GM12878 (cell line): Measurements from ENCODE around the gene MAP1LC3A.

Experiments
- BRCA1 ChIP-seq: IDR thresholded peaks from 2 replicates; pipeline ENCODE4 v1.6.1; 2011; ENCODE audit warnings: low read depth, low read length, improper control_type of control experiment
- FOS ChIP-seq: IDR thresholded peaks from 3 replicates; pipeline ENCODE4 v1.6.1; 2011; ENCODE audit warnings: borderline replicate concordance; ENCODE audit not compliant: insufficient read length; ENCODE audit errors: extremely low read depth
- FOXK2 ChIP-seq: fragments of 450-650 bp; IDR thresholded peaks from 2 replicates; pipeline ENCODE4 v1.6.1; 2017; ENCODE audit warnings: mild to moderate bottlenecking, moderate library complexity
- KAT2A ChIP-seq: conservative IDR thresholded peaks from 2 replicates; pipeline ENCODE4 v1.6.1; 2011; ENCODE audit warnings: low read depth, low read length; ENCODE audit not compliant: control insufficient read depth
- KLF5 ChIP-seq: fragments of 450-650 bp; IDR thresholded peaks from 2 replicates; pipeline ENCODE4 v1.6.1; 2014; ENCODE audit warnings: mild to moderate bottlenecking; ENCODE audit not compliant: partially characterized antibody
- MLLT1 ChIP-seq: fragments of 450-650 bp; IDR thresholded peaks from 2 replicates; pipeline ENCODE4 v1.6.1; 2016; ENCODE audit warnings: mild to moderate bottlenecking
- POLR2A ChIP-seq: IDR thresholded peaks from 2 replicates; pipeline ENCODE4 v1.6.1; 2011; ENCODE audit warnings: low read depth, mild to moderate bottlenecking, low read length
- RUNX3 ChIP-seq: IDR thresholded peaks from 2 replicates; pipeline ENCODE4 v1.6.1; 2012; ENCODE audit warnings: low read length, inconsistent platforms
- ZBED1 ChIP-seq: IDR thresholded peaks from 2 replicates; pipeline ENCODE4 v1.6.1; 2016; ENCODE audit warnings: borderline replicate concordance
- TF ChIP-seq, protein P1 (sequence below), 3 experiments: IDR thresholded peaks in 2 of 3; conservative IDR thresholded peaks in 1 of 3; 2 replicates each; pipeline ENCODE4 v1.5.1; 2011; ENCODE audit warnings: low read depth in 3 of 3, low read length in 3 of 3, mild to moderate bottlenecking in 3 of 3, control low read depth in 2 of 3, moderate library complexity in 2 of 3, inconsistent platforms in 1 of 3, mixed read lengths in 1 of 3; ENCODE audit not compliant: control insufficient read depth in 2 of 3, insufficient read depth in 1 of 3; ENCODE audit errors: extremely low read depth in 1 of 3

DNA sequence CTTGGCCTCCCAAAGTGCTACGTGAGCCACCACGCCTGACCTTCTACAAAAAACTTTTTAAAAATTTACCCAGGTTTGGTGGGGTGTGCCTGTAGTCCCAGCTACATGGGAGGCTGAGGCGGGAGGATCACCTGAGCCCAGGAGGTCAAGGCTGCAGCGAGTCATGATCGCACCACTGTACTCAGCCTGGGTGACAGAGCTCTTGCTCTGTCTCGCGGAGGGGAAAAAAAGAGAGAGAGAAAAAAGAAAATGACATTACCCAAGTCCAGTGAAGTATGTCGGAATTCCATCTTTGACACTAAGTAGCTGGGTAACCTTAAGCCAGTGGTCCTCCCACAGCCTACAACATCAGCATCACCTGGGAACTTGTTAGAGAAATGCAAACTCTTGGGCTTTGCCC lies 18.8 kb upstream of the MAP1LC3A start:
- TF ChIP-seq POLR2A, result no peak
- TF ChIP-seq, protein P1, sequence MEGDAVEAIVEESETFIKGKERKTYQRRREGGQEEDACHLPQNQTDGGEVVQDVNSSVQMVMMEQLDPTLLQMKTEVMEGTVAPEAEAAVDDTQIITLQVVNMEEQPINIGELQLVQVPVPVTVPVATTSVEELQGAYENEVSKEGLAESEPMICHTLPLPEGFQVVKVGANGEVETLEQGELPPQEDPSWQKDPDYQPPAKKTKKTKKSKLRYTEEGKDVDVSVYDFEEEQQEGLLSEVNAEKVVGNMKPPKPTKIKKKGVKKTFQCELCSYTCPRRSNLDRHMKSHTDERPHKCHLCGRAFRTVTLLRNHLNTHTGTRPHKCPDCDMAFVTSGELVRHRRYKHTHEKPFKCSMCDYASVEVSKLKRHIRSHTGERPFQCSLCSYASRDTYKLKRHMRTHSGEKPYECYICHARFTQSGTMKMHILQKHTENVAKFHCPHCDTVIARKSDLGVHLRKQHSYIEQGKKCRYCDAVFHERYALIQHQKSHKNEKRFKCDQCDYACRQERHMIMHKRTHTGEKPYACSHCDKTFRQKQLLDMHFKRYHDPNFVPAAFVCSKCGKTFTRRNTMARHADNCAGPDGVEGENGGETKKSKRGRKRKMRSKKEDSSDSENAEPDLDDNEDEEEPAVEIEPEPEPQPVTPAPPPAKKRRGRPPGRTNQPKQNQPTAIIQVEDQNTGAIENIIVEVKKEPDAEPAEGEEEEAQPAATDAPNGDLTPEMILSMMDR (IDR thresholded peaks at IDR 0.05 in 2 of 3, conservative IDR thresholded peaks at IDR 0.05 in 1 of 3; ENCODE audit: control insufficient read depth in 2 of 3, extremely low read depth in 1 of 3, insufficient read depth in 1 of 3, low read depth in 3 of 3, low read length in 3 of 3), result no peak
- no peak for TF ChIP-seq FOS
- TF ChIP-seq RUNX3, result no peak
- no peak for TF ChIP-seq MLLT1
- no peak for TF ChIP-seq KLF5
- TF ChIP-seq FOXK2, result no peak
- no peak for TF ChIP-seq BRCA1
- no peak for TF ChIP-seq ZBED1
- TF ChIP-seq KAT2A, result no peak
